HL-60 (cell line): ENCODE data around the gene TEX22.

ENCODE experiments used
- CTCF ChIP-seq: IDR thresholded peaks from one replicate; pipeline ENCODE4 v1.5.1; 2011; ENCODE audit warnings: low read length, control low read depth, inconsistent platforms; ENCODE audit not compliant: insufficient read depth
- GABPA ChIP-seq: IDR thresholded peaks from 2 replicates; pipeline ENCODE4 v1.6.1; 2012; ENCODE audit warnings: low read depth
- POLR2AphosphoS5 ChIP-seq: IDR thresholded peaks from 2 replicates; pipeline ENCODE4 v1.6.1; 2012; ENCODE audit warnings: low read depth
- REST ChIP-seq: IDR thresholded peaks from 2 replicates; pipeline ENCODE4 v1.6.1; 2012; ENCODE audit warnings: low read depth; ENCODE audit not compliant: insufficient replicate concordance
- SPI1 ChIP-seq: IDR thresholded peaks from 2 replicates; pipeline ENCODE4 v1.6.1; 2012; ENCODE audit warnings: low read depth, mild to moderate bottlenecking, borderline replicate concordance

- TF ChIP-seq CTCF (no peak), POLR2AphosphoS5 (no peak), GABPA (no peak), SPI1 (no peak), REST (no peak)
Measured at GRCh38 chr14:105365101-105365500, 33.2 kb upstream of the TEX22 start.
